ENCODE measurements around the gene CAPN5.

Gene CAPN5

DNA sequence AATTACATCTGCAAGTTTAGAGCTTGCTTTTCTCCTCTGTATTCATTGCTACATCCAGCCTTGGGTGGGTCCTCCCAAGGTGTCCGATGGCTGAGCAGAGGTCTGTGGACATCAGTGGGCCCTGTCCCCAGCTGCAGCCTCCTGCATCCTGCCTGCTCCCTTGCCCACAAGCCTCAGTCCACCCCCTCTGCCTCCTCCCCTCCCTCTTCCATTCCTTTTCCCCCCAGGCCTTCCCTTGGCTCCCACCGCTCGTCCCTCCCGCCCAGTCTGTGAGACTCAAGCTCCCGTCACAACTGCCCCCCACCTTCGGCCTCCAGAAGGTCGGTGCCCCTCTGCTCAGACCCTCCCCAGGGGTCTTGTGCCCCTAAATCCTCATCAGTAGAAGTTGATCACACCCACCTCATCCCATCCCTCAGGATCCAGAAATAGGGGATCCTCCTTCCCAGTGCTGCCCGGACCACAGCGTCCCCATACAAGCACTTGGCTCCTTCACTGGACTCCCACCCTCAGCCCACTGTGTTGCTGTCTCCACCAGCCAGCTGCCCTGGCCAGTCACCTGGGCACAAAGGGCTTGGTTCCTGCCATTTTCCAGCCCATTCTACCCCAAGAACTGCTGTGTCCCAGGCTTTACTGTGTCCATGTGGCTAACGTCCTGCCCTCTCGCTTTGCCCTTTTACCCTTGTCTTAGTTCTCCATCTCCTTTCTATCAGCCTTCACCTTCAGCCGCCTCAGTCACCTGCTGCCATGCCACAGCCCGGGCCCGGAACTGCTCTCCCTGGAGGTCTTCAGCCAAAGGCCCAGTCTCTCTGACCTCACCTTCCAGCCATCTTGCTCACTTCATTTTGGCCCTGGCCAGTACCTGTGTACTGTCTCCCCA lies 33.6 kb downstream of the CAPN5 start:
- no peak for DNase-seq (ENCODE audit: low read depth)

DNA sequence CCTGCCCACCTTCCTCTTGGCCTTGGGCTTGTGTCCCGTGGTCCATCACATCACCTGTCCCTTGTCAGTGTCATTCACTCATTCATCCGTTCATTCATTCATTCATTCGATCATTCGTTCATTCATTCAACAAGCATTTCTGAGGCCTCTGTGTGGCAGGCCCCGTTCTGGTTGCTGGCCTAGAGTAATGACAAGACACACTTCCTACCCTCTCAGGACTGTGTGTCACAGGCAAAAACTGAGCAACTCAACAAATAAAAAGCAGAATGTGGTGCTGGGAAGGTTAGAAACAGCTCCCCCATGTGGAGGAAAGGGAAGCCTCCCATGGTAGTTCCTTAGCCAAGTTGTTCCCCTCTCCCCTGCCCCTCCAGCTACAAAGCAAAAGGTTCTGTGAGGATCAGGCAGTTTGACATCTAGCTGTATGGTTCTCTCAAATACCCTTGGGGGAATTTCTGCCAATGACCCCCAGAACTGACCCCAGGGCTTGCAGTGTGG lies 34.3 kb downstream of the CAPN5 start:
- DNase-seq (ENCODE audit: low read depth), result no peak

DNA sequence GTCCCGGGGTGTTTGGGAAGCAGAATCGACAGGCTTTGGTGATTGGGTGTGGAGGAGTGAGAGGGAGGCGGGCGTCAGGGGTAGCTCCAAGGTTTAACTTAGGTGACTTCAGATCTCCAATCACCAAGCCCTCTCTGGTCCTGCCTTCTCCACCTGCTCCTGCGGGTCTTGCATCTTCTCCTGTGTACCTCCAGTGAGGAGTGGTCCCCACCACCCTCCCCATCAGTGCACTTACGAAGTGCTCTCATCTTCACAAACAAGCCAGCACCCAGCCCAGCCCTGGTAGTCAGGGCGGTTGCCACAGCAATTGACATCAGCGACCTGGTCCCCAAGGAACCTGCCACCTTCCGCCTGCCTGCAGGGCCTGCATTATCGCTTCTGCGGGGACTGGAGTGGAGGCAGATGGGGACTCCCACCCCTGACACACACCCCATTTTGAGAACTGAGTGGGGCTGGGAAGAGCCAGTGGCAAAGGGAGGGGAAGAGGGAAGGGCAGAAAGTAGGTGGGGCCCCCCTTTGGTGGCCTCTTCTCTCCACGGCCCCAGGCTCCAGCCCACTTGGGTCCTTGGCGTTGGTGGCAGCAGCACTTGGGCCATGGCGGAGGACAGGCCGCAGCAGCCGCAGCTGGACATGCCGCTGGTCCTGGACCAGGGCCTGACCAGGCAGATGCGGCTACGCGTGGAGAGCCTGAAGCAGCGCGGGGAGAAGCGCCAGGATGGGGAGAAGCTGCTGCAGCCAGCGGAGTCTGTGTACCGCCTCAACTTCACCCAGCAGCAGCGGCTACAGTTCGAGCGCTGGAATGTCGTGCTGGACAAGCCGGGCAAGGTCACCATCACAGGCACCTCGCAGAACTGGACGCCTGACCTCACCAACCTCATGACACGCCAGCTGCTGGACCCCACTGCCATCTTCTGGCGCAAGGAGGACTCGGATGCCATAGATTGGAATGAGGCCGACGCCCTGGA lies 35.8 kb downstream of the CAPN5 start, which contains the start of gene OMP:
Gene OMP (plus strand): TSS at position 595 of the 965 bp plus-strand sequence. CDS start 0 bp downstream, at position 595.
- DNase-seq (ENCODE audit: low read depth), result no peak

DNA sequence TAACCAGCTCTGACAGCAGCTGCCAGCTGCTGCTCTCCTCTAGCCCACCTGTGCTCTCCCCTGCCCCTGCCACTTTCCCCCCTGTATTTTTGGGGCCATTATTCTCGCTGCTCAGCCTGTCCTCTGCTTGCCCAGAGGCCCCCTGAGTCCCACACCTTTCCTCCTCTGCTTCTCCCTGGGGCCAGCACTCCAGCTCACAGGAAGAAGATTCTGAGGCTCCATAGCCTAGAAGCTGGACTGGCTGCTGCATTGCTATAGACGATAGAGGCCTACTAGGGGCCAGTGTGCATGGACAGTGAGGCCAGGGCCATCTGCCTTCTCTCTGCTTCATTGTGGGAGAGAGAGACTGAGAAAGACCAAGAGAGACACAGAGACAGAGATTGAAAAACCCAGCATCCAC lies 36.5 kb downstream of the CAPN5 start:
- DNase-seq (ENCODE audit: low read depth), result no peak

DNA sequence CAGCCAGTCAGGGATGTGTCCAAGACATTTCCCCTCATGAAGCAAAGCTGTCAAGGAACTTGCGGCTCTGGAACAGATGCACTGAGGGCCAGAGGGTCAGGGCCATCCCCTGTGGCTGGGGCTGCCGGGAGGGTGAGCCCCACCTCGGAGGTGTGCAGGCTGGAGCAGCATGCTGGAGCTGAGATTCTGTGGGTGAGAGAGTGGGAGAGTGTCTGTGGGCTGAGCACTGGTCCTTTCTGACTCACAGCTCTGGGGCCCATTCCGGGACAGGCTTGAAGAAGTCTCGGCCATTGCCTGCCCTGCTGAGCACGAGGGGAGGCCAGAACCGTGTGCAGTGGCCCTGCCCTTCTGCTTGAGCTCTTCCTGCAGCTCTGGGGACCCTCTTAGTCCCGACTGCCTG lies 38.0 kb downstream of the CAPN5 start:
- DNase-seq (ENCODE audit: low read depth), result no peak

DNA sequence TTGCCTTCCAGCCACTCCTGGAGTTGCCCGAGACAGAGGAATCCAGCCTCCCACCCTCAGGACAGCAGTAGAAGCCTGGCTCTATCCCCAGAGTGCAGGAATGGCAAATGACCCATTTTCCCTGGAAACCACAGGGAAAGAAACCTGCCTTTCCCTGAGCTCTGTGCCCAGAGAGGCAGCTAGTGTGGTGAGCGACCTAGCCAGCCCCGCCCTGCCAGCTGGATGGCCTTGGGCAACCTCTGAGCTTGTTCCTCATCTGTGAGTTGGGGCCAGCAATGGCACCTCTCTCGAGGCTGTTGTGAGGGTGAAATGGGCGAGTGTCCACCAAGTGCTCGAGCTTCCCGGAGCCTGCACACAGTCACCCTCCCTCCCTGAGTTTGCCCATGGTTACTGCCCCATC lies 39.5 kb downstream of the CAPN5 start:
- no peak for DNase-seq (ENCODE audit: low read depth)

DNA sequence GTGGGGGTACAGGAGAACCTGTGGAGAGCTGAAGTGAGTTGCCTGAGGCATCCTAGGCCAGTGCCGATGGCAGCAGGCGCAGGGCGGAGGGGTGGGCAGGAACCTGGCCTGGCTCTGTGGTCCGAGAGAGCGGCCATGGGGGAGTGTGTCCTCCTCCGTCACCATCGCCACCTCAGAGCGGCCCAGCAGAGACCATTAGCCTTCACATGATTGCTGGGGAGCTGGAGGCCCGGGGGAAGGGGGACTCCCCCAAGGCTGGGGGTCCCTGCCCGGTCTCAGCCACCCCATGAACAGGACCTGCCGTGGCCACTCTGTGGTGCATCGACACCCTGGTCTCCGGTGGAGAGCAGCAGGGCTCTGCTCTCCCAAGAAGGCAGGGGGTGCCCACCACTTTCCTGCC lies 40.0 kb downstream of the CAPN5 start:
- DNase-seq (ENCODE audit: low read depth), result no peak

DNA sequence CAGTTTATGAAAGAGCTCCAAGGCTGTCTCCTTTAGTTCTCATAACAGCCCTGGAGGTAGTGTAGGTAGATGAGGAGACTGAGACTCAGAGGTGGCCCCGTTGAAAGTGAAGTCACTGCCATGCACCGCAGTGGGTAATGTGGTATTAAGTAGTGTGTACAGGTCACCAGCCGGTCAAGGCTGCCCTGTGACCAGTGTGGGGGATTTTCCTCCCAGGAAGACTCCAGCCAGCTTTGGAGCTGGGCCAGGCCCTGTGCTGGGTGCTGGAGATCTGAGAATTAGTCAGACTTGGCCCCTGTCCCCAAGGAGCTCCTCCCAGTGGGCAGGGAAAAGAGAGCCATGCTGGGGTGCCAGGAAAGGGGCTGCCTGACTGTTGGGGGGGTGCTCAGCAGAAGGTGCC lies 41.2 kb downstream of the CAPN5 start:
- DNase-seq (ENCODE audit: low read depth), result no peak

DNA sequence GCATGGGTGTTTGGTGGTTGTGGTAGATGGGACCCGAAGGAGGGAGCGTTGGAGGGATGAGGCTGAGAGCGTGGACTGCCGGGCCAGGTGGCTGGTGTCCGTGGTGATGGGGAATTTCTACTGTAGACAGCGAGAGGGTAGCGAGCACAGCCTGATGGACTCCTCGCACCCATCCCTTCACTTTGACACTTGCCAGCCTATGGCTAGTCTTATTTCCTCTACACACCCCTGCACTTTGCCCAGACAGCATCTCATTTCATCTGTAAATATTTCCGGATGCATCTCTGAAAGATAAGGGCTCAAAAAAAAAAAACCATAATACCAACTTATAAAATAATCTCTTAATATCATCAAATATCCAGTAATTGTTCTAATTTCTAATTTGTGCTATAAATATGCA lies 41.7 kb downstream of the CAPN5 start:
- no peak for DNase-seq (ENCODE audit: low read depth)

DNA sequence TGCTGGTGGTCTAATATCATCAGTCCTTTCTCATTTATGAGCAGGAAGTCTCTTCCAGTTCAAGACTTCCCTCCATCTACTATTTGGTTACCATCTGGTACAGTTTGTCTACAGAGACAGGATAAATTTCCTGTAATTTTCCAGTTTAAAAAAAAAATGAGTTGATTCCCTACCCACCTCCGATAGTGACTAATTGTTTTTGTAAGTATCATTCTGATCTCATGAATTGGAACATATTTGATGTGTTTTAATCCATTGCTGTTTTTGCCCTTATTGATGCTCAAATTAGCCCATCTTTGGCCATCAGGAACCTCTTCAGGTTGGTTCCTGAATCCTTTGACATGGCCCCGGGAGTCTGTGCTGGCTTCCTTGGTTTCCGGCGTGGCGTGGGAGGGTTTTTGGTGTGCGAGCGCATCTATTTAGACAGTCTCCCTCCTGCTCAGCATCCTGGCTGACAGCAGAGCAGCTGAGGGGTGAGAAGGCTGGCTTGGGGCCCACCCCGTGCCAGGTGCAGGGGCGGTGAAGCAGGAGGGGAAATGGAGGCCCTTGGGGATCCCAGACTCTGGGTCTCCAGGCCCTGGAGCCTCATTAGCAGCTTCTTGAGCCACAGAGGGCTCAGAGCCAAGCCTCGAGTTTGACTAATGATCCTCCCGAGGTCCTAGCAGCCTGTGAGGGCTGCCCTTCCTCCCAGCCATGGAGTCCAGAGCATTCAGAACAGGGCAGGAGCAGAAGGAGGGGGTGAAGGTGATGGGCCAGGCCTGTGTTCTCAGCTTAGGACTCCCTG lies 42.7 kb downstream of the CAPN5 start:
- no peak for DNase-seq (ENCODE audit: low read depth)

DNA sequence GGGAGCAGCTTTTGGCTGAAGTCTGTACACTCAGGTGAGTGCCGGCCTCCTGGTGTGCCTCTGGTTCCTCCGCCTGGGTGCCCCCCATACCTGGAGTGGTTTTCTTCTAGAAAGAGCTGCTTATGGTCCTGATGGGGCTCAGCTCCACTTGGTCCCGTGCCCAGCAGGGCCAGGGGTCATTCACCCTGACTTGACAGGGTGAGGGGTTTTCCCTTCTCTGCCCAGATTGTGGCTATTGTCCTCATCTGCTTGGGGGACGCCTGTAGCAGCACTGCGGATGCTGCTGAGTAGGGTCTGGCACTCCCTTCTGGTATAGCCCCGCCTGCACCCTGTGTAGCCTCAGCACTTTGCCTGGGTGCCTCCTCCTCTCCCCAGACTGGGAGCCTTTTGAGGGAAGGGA lies 44.1 kb downstream of the CAPN5 start:
- DNase-seq (ENCODE audit: low read depth), result no peak

DNA sequence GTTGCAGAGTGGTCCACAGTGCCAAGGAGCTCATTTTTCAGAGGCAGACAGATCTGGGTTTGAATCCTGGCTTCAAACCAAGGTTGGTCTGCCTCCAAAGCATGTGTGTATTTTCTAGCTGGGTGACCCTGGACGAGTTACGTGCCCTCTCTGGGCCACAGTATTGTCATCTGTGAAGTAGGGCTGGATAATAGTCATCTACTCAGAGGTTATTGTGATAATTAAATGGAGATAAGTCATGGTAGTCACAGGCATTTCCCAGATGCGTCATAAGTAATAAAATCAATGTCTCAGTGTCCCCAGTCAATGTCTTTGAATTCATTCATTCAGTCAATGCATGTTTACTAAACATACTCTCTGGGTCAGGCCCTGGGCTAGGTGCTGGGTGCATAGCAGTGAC lies 44.5 kb downstream of the CAPN5 start:
- DNase-seq (ENCODE audit: low read depth), result no peak

DNA sequence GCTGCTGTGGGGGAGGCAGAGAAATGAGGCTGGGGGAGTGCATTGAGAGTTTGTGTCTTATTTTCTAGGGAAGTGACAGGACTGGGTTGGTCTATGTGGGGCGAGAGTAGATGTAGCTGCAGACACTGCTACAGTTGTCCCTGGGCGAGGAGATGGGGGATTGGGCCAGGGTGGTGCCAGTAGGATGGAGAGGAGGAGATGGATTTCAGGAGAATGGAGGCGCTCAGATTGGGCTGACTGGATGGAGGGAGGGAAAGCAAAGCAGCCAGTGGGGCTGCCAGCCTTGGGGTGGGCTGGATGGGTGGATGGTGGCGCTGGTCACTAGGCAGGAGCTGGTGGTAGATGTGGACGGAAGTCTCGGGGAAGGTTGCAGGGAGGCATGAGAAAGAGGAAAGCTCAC lies 45.2 kb downstream of the CAPN5 start:
- DNase-seq (ENCODE audit: low read depth), result no peak

DNA sequence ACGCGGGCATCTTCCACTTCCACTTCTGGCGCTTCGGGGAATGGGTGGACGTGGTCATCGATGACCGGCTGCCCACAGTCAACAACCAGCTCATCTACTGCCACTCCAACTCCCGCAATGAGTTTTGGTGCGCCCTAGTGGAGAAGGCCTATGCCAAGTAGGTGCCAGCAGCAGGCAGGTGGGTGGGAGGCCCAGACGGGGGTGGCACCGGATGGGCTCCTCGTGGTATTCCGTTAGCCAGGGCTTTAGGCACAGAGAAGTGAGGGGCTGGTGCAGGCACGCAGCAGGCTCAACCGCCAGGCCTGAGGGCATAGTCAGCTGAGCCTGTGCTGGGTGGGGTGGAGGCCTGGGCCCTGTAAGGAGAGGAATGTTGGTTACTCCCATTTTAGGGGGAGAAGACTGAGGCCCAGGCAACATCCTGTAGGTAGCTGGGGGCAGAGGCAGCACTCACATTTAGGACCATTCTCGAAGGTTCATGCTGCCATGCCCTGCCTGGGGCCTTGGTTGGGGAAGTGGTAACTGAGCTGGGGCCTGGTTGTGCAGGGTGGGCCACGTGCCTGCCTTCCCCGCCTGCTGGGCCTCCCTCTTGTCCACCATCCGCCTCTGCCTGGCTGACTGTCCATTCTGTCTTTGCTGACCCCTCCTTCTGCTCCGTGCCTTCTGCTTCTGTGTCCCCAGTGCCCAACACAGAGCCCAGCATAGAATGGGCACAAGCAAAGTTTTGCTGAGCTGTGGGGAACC lies 46.0 kb downstream of the CAPN5 start:
- DNase-seq (ENCODE audit: low read depth), result no peak

DNA sequence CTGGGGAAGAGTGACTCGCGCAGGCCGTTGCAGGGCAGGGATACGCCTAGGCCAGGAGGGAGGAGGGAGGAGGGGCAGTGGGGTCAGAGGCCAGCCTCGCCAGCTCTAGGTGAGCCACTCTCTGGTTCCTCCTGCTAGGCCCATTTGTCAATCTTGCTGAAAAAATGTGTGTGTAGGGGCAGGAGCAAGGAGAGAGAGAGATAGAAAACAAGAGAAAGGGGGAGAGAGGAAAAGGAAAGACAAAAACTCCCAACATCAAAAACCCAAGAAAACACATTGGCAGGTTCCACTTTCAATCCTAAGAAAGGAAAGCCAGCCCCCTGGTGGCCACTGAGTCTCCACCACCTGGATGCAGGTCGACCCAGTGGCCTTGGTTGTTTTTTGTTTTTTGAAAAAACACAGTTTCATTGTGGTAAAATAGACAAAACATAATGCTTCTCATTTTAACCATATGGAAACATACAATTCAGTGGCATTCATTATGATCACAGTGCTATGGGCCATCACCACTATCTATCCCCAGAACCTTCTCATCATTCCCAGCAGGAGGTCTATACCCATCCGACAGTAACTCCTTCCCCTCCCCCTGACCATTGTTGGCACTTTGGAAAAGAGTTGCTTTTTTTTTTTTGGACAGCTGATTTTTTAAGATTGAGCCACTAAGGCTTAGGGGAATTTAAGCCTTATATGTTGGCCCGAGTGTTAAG lies 46.8 kb downstream of the CAPN5 start:
- DNase-seq (ENCODE audit: low read depth), result no peak

DNA sequence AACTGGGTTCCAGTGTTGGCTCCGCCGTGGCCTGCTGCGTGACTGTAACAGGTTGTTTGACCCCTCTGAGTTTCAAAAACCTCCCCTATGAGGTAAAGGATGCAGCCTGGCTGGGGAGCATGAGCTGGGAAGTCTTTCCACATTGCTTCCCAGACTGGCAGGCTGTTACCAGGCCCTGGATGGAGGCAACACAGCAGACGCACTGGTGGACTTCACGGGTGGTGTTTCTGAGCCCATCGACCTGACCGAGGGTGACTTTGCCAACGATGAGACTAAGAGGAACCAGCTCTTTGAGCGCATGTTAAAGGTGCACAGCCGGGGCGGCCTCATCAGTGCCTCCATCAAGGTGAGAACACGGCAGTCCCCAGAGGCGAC lies 47.3 kb downstream of the CAPN5 start:
- no peak for DNase-seq (ENCODE audit: low read depth)

DNA sequence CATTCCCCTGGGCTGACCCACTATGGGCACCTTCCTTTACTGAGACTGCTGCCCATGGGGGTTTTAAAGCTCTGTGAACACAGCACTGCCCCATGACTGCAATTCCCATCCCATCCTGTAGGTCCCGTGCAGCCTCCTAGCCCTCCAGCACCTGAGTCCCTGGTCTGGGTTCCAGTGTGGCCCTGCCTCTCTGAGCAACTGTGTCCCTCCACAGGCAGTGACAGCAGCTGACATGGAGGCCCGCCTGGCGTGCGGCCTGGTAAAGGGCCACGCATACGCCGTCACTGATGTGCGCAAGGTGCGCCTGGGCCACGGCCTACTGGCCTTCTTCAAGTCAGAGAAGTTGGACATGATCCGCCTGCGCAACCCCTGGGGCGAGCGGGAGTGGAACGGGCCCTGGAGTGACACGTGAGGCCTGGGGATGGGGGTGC lies 48.4 kb downstream of the CAPN5 start:
- no peak for DNase-seq (ENCODE audit: low read depth)

DNA sequence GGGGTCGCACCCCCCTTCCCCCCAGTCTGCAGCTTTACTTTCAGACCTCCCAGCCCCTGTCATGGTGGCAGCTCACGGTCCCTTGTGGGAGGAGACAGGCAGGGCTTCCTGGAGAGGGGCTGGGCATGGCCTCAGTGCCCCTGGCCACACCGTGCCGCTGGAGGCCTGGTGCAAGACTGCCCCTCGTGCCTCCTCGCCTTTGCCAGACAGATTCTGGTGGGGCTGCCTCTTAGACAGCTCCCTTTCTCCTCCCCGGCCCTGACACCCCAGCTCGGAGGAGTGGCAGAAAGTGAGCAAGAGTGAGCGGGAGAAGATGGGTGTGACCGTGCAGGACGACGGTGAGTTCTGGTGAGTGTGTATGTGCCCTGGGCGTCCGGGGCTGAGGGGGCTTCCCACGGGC lies 49.2 kb downstream of the CAPN5 start:
- DNase-seq (ENCODE audit: low read depth), result no peak

DNA sequence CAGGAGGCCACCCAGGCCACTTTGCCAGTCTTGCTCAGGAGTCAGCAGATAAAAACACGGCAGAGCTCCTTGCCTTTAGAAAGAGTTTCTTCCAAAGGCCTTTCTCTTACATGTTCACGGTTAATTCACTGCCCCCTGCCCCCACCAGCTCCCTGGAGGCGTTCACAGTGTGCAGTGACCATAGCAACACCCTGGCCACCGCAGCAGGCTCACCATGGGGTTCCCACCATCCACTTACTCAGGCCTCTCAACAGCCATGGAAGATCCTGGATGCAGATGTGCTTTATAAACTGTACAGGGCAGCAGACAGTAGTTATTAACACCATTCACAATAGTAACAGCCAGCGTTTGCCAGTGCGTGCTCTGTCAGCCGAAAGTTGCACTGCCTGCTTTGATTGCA lies 50.7 kb downstream of the CAPN5 start:
- DNase-seq (ENCODE audit: low read depth), result no peak

DNA sequence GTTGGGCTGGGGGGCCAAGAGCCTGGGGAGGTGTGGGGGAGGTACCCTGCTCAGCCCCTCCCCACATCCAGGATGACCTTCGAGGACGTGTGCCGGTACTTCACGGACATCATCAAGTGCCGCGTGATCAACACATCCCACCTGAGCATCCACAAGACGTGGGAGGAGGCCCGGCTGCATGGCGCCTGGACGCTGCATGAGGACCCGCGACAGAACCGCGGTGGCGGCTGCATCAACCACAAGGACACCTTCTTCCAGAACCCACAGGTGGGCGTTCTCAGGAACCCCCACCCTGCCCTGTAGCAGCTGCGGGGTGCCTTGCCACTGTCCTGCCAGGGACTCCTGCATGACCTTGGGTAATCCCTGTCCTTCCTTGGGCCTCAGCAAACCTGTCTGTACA lies 51.3 kb downstream of the CAPN5 start:
- no peak for DNase-seq (ENCODE audit: low read depth)

DNA sequence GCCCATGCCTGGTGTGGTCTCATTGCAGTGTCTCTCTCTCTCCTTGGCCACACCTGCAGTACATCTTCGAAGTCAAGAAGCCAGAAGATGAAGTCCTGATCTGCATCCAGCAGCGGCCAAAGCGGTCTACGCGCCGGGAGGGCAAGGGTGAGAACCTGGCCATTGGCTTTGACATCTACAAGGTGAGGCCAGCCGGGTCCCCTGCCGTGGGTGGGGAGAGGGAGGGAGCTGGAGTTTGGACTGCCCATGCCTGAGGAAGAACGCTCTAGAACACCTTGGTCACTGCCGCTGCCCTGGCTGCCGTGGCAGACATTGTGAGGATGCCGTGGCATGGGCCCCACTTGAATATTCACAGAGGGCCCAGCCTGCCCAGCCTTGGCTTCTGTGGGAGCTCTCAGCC lies 52.2 kb downstream of the CAPN5 start:
- no peak for DNase-seq (ENCODE audit: low read depth)
